ENCODE results near the gene ARHGAP44.

ARHGAP44 gene, protein sequence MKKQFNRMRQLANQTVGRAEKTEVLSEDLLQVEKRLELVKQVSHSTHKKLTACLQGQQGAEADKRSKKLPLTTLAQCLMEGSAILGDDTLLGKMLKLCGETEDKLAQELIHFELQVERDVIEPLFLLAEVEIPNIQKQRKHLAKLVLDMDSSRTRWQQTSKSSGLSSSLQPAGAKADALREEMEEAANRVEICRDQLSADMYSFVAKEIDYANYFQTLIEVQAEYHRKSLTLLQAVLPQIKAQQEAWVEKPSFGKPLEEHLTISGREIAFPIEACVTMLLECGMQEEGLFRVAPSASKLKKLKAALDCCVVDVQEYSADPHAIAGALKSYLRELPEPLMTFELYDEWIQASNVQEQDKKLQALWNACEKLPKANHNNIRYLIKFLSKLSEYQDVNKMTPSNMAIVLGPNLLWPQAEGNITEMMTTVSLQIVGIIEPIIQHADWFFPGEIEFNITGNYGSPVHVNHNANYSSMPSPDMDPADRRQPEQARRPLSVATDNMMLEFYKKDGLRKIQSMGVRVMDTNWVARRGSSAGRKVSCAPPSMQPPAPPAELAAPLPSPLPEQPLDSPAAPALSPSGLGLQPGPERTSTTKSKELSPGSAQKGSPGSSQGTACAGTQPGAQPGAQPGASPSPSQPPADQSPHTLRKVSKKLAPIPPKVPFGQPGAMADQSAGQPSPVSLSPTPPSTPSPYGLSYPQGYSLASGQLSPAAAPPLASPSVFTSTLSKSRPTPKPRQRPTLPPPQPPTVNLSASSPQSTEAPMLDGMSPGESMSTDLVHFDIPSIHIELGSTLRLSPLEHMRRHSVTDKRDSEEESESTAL

DNA sequence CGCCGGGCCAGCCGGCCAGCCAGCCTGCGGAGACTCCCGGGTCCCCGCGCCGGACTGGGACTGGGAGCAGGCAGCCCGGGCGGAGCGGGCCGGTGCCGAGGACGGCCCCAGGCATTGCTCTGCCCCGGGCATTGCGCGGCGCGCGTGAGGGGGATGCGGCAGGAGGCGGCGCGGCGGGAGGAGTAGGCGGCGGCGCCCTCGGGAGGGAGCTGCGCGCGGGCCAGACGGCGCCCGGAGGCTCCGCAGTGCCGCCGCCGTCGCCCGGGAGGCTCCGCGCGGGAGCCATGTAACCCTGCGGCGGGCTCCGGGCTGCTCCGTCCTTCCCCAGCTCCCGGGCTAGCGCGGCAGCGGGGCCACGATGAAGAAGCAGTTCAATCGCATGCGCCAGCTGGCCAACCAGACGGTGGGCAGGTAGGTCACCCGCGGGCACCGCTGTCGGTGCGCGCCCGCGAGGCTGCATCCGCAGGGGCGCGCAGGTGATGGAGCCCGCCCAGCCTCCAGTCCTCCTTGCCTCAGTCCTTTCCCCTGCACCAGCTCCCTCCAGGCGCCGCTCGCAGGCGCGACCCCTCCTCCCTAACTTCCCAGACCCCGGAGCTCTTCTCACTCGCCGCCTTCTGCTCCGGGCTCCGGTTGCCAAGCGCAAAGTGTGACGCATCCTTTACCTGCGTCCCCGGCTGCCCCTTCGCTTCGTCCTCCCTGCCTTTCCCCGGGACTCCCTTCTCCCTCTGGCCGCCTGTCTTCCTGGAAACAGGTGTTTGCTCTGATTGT, at the start of gene ARHGAP44:
ARHGAP44 (plus strand) TSS at position 18 of the 768 bp plus-strand sequence; CDS start at position 359, 341 bp downstream.
- DNase-seq (ENCODE audit: low read depth, low spot score): no peak

GRCh38 chr17:12739500-12739899, 49.8 kb upstream of the ARHGAP44 start:
- DNase-seq (ENCODE audit: low read depth, low spot score): no peak

DNA sequence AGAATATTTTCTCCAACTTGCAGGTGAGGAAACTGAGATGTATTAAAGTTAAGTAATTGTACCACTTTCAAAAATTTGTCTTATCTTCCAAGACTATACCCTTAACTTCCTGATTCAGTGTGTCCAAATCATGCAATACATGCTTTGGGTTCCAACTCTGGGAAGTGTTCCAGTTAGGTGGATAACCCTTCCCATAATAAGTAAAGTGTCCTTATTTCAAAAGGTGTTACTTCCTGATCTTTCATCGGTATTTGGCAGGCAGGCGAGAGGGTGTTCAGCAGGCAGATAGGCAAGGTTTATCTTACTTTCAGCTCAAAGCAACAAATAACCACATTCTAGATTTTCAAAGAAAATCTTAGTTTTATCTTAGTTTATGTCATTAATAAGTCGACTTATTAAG, 46.3 kb upstream of the ARHGAP44 start:
- no peak for DNase-seq (ENCODE audit: low read depth, low spot score)

- DNase-seq (ENCODE audit: low read depth, low spot score): no peak
These were observed 45.0 kb upstream of the ARHGAP44 start for GRCh38 chr17:12744298-12744697.

DNA sequence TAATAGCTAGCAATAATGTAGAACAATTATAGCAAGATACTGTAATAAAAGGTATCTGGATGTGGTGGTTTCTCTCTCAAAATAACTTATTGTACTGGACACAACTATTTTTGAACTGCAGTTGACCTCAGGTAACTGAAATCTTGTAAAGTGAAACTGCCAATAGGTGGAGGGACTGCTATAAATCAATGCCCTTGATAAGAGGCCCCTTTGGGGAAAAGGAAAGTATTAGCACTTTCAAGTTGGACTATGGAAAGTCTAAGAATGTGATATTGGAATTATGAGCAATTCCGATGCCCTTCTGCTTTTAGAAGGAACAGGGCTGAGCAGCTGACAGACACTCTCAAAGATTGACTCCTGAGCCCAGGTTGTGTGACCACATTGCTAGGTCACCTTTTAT, 44.5 kb upstream of the ARHGAP44 start:
- DNase-seq (ENCODE audit: low read depth, low spot score): no peak

- DNase-seq (ENCODE audit: low read depth, low spot score): no peak
These were observed 43.8 kb upstream of the ARHGAP44 start for GRCh38 chr17:12745486-12745885.

DNA sequence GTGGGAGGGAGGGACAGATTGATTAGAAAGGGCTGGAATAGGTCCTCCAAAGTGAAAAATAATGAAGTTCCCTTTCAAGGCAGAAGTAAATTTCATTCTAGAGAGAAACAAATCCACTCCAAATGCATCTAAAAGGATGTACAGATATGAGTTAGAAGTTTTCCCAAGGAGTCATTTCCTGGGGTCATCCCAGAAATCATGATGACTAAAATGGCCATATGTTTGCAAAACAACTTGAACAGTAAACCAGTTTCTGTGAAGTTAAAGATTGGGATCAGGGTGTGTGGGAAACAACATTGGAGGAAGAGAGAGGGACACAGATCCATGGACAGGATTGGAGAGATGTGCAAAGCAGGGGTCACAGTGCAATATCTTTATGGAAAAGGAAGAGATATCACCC, 32.5 kb upstream of the ARHGAP44 start:
- DNase-seq (ENCODE audit: low read depth, low spot score): no peak

DNA sequence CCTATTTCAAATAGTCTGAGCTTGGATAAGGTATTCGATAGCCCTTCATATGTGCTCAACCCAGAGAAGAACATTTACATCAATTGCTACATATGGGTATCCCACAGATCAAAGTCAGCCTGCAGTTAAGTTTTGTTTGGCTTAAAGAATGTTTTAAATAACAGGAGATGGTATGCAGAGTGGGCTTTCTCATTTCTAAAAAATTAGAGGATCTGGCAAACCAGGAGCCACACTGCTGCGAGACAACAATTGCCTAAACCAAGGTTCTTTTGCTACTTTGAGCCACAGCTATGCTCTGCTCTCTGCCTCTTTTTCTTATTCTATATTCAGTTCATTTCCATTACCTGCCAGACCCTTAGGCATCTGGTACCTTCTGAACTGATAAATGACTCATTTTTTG, 30.2 kb upstream of the ARHGAP44 start:
- DNase-seq (ENCODE audit: low read depth, low spot score): no peak

GRCh38 chr17:12765548-12765947, 23.8 kb upstream of the ARHGAP44 start:
- DNase-seq (ENCODE audit: low read depth, low spot score): no peak

- no peak for DNase-seq (ENCODE audit: low read depth, low spot score)
These were observed 21.0 kb upstream of the ARHGAP44 start for GRCh38 chr17:12768255-12768654.

- DNase-seq (ENCODE audit: low read depth, low spot score): no peak
These were observed 19.3 kb upstream of the ARHGAP44 start for GRCh38 chr17:12769981-12770380.

GRCh38 chr17:12773153-12773552, 16.1 kb upstream of the ARHGAP44 start:
- DNase-seq (ENCODE audit: low read depth, low spot score): no peak

GRCh38 chr17:12789075-12789480, 220 bp upstream of the ARHGAP44 start:
- no peak for DNase-seq (ENCODE audit: low read depth, low spot score)

GRCh38 chr17:12790249-12791106, 1.2 kb downstream of the ARHGAP44 start:
- DNase-seq (ENCODE audit: low read depth, low spot score): no peak

- no peak for DNase-seq (ENCODE audit: low read depth, low spot score)
These were observed 5.7 kb downstream of the ARHGAP44 start for GRCh38 chr17:12794919-12795532.

DNA sequence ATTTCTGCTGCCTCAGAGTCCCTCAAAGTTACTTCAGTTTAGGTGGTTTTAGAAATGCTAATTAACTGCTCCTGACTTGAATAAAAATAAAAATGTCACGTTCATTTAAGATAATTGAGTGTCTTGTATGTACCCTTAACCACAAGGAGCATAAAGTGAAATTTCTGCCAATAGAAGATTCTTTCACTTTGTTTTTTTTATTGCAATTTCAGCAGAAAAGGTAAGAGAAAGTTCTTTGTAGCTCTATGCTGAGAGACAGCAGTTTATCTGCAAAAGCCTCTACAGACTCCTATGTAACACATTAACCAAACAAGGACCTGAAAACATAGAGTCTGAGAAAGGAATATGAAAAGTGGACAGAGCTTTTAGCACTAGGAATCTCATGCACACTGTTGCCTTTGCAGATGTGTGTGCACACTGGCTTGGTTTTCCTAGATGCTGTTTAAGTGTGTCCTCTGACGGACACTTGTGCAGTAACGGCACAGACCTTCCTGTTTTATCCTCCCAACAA, 11.6 kb downstream of the ARHGAP44 start:
- DNase-seq (ENCODE audit: low read depth, low spot score): no peak

GRCh38 chr17:12806630-12807029, 17.3 kb downstream of the ARHGAP44 start:
- no peak for DNase-seq (ENCODE audit: low read depth, low spot score)

- DNase-seq (ENCODE audit: low read depth, low spot score): no peak
These were observed 19.4 kb downstream of the ARHGAP44 start for GRCh38 chr17:12808723-12809122.

DNA sequence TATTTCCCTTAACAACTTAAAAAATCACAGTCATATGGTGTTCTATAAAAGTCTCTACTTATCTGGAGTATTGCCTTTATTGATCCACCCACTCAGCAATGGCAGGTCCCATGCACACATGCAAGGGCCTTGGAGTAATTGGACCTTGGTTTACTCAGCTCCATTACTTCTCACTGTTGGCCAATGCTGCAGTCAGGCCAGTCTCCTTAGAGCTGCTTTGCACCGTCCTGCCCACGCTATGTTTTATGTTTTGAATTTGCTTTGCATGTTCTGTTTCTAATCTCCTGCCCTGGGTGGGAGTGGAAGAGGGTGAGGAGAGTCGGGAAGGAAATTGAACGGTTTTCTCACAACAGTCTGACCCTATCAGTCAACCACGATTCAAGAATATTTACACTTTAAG, 23.6 kb downstream of the ARHGAP44 start:
- no peak for DNase-seq (ENCODE audit: low read depth, low spot score)

GRCh38 chr17:12813664-12814063, 24.4 kb downstream of the ARHGAP44 start:
- no peak for DNase-seq (ENCODE audit: low read depth, low spot score)
